ENCODE data around the gene ACADL.

DNA sequence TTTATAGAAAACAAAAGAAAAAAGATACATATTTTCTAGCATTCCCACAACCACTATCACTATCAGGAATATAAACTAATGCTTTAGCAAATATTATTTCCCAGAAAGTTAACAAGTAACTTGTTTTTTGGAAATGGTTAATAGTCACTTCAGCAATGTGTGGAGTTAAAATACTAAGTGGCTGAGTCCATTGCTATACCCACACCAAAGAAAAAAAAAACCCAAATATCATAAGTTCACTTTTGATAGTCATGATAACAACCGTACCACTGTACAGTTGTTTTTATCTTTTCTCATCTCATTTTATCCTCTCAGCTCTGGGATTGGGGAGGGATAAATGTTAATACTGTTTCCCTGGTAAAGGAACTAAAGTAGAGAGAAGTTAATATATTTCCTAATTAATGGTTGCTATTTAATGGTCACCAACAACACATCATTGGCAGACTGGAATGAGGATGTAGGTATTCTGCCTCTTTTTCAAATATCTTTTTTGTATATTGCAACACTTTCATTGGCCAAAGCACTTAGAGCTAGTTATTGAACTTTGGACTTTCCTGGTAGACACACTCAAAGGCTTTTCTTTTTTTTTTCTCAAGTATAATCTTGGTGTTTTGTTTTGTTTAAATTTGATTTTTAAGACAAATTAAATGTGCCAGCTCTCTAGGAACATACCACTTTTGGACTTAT lies 35.7 kb downstream of the ACADL start:
- TF ChIP-seq REST (IDR thresholded peaks at IDR 0.05; ENCODE audit: insufficient replicate concordance, low read depth), result no peak
- TF ChIP-seq CTCF (IDR thresholded peaks at IDR 0.05; ENCODE audit: insufficient read depth, low read length), result no peak
- TF ChIP-seq GABPA (IDR thresholded peaks at IDR 0.05; ENCODE audit: low read depth), result no peak
- TF ChIP-seq POLR2AphosphoS5 (IDR thresholded peaks at IDR 0.05; ENCODE audit: low read depth), result no peak

Data from HL-60 (cell line).